ENCODE measurements around the gene KRTAP4-6. TPM values are rescaled to one million over a fixed set of nuclear protein-coding genes. Genes with fewer than 3 reads are reported as not detected.
"Not testable (repeated sequence)": the region's sequence is repeated elsewhere in the genome, so short reads cannot be mapped to it uniquely, and the experiment has no call there.

KRTAP4-6 gene
- polyA plus RNA-seq, 3 donors from 2014 or later: not detected

GRCh38 chr17:41131979-41132378, 8.4 kb downstream of the KRTAP4-6 start:
- Mint-ChIP-seq H3K4me3 (no peak overlapping the region), H3K4me1 (peaks cover 0 to 7% of the 10 kb centered on the region in 2 donors), H3K36me3 (no peaks in the 10 kb centered on the region), H3K27me3 (ENCODE audit: low read depth in 3 of 3) (peaks cover 1% of the 10 kb centered on the region in 3 donors), H3K9me3 (no peaks in the 10 kb centered on the region), H3K27ac (no peak overlapping the region)
- DNase-seq: no peak

GRCh38 chr17:41127371-41127770, 13.0 kb downstream of the KRTAP4-6 start:
- no peak for DNase-seq
- Mint-ChIP-seq H3K27me3 (ENCODE audit: low read depth in 3 of 3) (peaks cover 4 to 17% (median 10%) of the 10 kb centered on the region in 3 donors), H3K36me3 (no peaks in the 10 kb centered on the region), H3K27ac (no peak overlapping the region), H3K9me3 (no peaks in the 10 kb centered on the region), H3K4me3 (no peak overlapping the region), H3K4me1 (peaks cover 1 to 31% of the 10 kb centered on the region in 2 donors)

GRCh38 chr17:41126412-41126811, 13.9 kb downstream of the KRTAP4-6 start:
- peaks cover 4 to 17% (median 10%) of the 10 kb centered on the region in 3 donors for H3K27me3 Mint-ChIP-seq (ENCODE audit: low read depth in 3 of 3)
- no peak overlapping the region for H3K4me3 Mint-ChIP-seq
- no peak for DNase-seq
- peaks cover 1 to 31% of the 10 kb centered on the region in 2 donors for H3K4me1 Mint-ChIP-seq
- no peaks in the 10 kb centered on the region for H3K9me3 Mint-ChIP-seq
- no peak overlapping the region for H3K27ac Mint-ChIP-seq
- no peaks in the 10 kb centered on the region for H3K36me3 Mint-ChIP-seq

- no peak overlapping the region for H3K27ac Mint-ChIP-seq
- H3K4me1 Mint-ChIP-seq: peaks cover 7 to 38% of the 10 kb centered on the region in 2 donors
- H3K4me3 Mint-ChIP-seq: no peak overlapping the region
- no peaks in the 10 kb centered on the region for H3K9me3 Mint-ChIP-seq
- no peaks in the 10 kb centered on the region for H3K36me3 Mint-ChIP-seq
- H3K27me3 Mint-ChIP-seq (ENCODE audit: low read depth in 3 of 3): peaks cover 4 to 21% (median 12%) of the 10 kb centered on the region in 3 donors
- DNase-seq: no peak
Observed at GRCh38 chr17:41125064-41125463, 15.3 kb downstream of the KRTAP4-6 start.

GRCh38 chr17:41123991-41124371, 16.4 kb downstream of the KRTAP4-6 start, which contains the start of gene KRTAP4-12:
TSS of gene KRTAP4-12 (minus strand) at chr17:41124182. CDS start at chr17:41124122, 60 bp downstream.
- Mint-ChIP-seq H3K27me3 (ENCODE audit: low read depth in 3 of 3) (peaks cover 8 to 22% (median 12%) of the 10 kb centered on the region in 3 donors), H3K4me3 (peak within 1 kb of the TSS in 1 of 5 donors; percentile 7), H3K4me1 (peaks cover 7 to 43% of the 10 kb centered on the region in 2 donors)
- H3K9me3 Mint-ChIP-seq, H3K36me3 Mint-ChIP-seq, H3K27ac Mint-ChIP-seq, DNase-seq: not testable (repeated sequence)

- H3K9me3 Mint-ChIP-seq, H3K27ac Mint-ChIP-seq, DNase-seq, H3K36me3 Mint-ChIP-seq: not testable (repeated sequence)
- H3K4me3 Mint-ChIP-seq: peak overlapping the region in 1 of 5 donors; percentile 7
- H3K27me3 Mint-ChIP-seq (ENCODE audit: low read depth in 3 of 3): peaks cover 8 to 22% (median 12%) of the 10 kb centered on the region in 3 donors
- peaks cover 7 to 43% of the 10 kb centered on the region in 2 donors for H3K4me1 Mint-ChIP-seq
Observed at GRCh38 chr17:41123292-41123990, 16.9 kb downstream of the KRTAP4-6 start.

GRCh38 chr17:41121742-41122141, 18.6 kb downstream of the KRTAP4-6 start:
- H3K4me3 Mint-ChIP-seq: no peak overlapping the region
- peaks cover 10 to 32% (median 12%) of the 10 kb centered on the region in 3 donors for H3K27me3 Mint-ChIP-seq (ENCODE audit: low read depth in 3 of 3)
- no peak for DNase-seq
- H3K9me3 Mint-ChIP-seq: peaks cover 0 to 2% (median 0%) of the 10 kb centered on the region in 6 donors
- no peak overlapping the region for H3K27ac Mint-ChIP-seq
- H3K36me3 Mint-ChIP-seq: peaks cover 0 to 3% (median 0%) of the 10 kb centered on the region in 3 donors
- H3K4me1 Mint-ChIP-seq: peaks cover 7 to 43% of the 10 kb centered on the region in 2 donors

GRCh38 chr17:41119696-41120690, 20.4 kb downstream of the KRTAP4-6 start:
- H3K27ac Mint-ChIP-seq, H3K9me3 Mint-ChIP-seq, H3K36me3 Mint-ChIP-seq, DNase-seq: not testable (repeated sequence)
- Mint-ChIP-seq H3K4me1 (peaks cover 7 to 28% of the 10 kb centered on the region in 2 donors), H3K27me3 (ENCODE audit: low read depth in 3 of 3) (peaks cover 8 to 31% (median 12%) of the 10 kb centered on the region in 3 donors), H3K4me3 (peak overlapping the region in 2 of 5 donors; percentile 2 to 4)

GRCh38 chr17:41118721-41119120, 21.6 kb downstream of the KRTAP4-6 start:
- H3K4me1 Mint-ChIP-seq: peaks cover 7 to 20% of the 10 kb centered on the region in 2 donors
- H3K9me3 Mint-ChIP-seq: peaks cover 0 to 2% (median 0%) of the 10 kb centered on the region in 6 donors
- no peak for DNase-seq
- no peak overlapping the region for H3K27ac Mint-ChIP-seq
- H3K36me3 Mint-ChIP-seq: peaks cover 0 to 3% (median 0%) of the 10 kb centered on the region in 3 donors
- H3K4me3 Mint-ChIP-seq: no peak overlapping the region
- peaks cover 3 to 26% (median 12%) of the 10 kb centered on the region in 3 donors for H3K27me3 Mint-ChIP-seq (ENCODE audit: low read depth in 3 of 3)

GRCh38 chr17:41117846-41118386, 22.4 kb downstream of the KRTAP4-6 start, which contains the start of gene KRTAP4-11:
TSS of gene KRTAP4-11 (minus strand) at chr17:41118373. CDS start at chr17:41118315, 58 bp downstream.
- H3K9me3 Mint-ChIP-seq, H3K4me3 Mint-ChIP-seq, DNase-seq, H3K27ac Mint-ChIP-seq, H3K36me3 Mint-ChIP-seq: not testable (repeated sequence)
- H3K27me3 Mint-ChIP-seq (ENCODE audit: low read depth in 3 of 3): peaks cover 3 to 20% (median 8%) of the 10 kb centered on the region in 3 donors
- H3K4me1 Mint-ChIP-seq: peaks cover 6 to 14% of the 10 kb centered on the region in 2 donors

GRCh38 chr17:41116297-41116696, 24.0 kb downstream of the KRTAP4-6 start:
- H3K27me3 Mint-ChIP-seq (ENCODE audit: low read depth in 3 of 3): peaks cover 3 to 23% (median 8%) of the 10 kb centered on the region in 3 donors
- H3K36me3 Mint-ChIP-seq: peaks cover 0 to 3% (median 0%) of the 10 kb centered on the region in 3 donors
- no peak overlapping the region for H3K27ac Mint-ChIP-seq
- H3K9me3 Mint-ChIP-seq: peaks cover 0 to 2% (median 0%) of the 10 kb centered on the region in 6 donors
- DNase-seq: no peak
- no peak overlapping the region for H3K4me3 Mint-ChIP-seq
- peaks cover 6 to 12% of the 10 kb centered on the region in 2 donors for H3K4me1 Mint-ChIP-seq

- H3K27ac Mint-ChIP-seq: no peak overlapping the region
- no peaks in the 10 kb centered on the region for H3K9me3 Mint-ChIP-seq
- H3K36me3 Mint-ChIP-seq: no peaks in the 10 kb centered on the region
- H3K4me3 Mint-ChIP-seq: no peak overlapping the region
- H3K27me3 Mint-ChIP-seq (ENCODE audit: low read depth in 3 of 3): peaks cover 3 to 9% (median 5%) of the 10 kb centered on the region in 3 donors
- H3K4me1 Mint-ChIP-seq: no peaks in the 10 kb centered on the region
- no peak for DNase-seq
Observed at GRCh38 chr17:41111151-41111885, 29.0 kb downstream of the KRTAP4-6 start.
